Measurements from ENCODE around the gene TNFSF4. TPM values are rescaled to one million over a fixed set of nuclear protein-coding genes. Genes with fewer than 3 reads are reported as not detected.
A peak's percentile ranks its signal among the peaks of the same experiment; 100 is the strongest.

TNFSF4 gene
- polyA plus RNA-seq, 1 of the 3 experiments (the other 2 are of a cell fraction) = 25.9 TPM

DNA sequence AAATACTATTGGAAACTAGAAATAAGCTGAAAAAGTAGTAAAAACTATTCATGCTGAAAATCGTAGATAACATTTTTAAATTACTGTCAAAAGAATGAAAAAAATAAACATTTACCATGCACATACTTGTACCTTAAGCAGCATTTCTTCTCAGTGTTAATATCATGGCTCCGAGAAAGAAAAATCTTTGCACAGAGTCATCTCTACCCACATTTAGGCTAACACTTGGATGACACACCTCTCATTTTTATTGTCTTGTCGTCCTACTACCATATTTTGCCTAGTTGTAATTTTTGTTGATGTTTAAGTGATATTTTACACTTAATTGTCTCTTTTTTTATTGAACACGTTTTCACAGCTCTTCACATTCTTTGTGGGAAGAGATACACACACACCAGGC is 1.7 kb upstream of the TNFSF4 start:
- H3K4me1 ChIP-seq (ENCODE audit: control insufficient read depth in 1 of 2, insufficient read depth in 2 of 2, low read depth in 1 of 2, low read length in 1 of 2) = peaks cover 0 to 3% of the 10 kb centered on the region in 2 experiments; a peak in 2 of 4 replicates
- no peaks in the 10 kb centered on the region for H3K79me2 ChIP-seq (ENCODE audit: insufficient read depth)
- H3K9ac ChIP-seq = no peak overlapping the region
- TF ChIP-seq EZH2phosphoT487 (IDR thresholded peaks at IDR 0.05; ENCODE audit: borderline replicate concordance, low read depth) (no peak), SMC3 (IDR thresholded peaks at IDR 0.05; ENCODE audit: low read depth, low read length) (no peak), TCF12 (IDR thresholded peaks at IDR 0.05) (no peak), RFX5 (IDR thresholded peaks at IDR 0.05; ENCODE audit: low read length) (no peak), TAF1 (IDR thresholded peaks at IDR 0.05; ENCODE audit: borderline replicate concordance, low read depth, low read length) (no peak), ELF1 (IDR thresholded peaks at IDR 0.05) (no peak), CHD2 (IDR thresholded peaks at IDR 0.05; ENCODE audit: low read length, partially characterized antibody) (no peak), FOXJ3 (CRISPR knock-in tag; IDR thresholded peaks at IDR 0.05) (no peak), RCOR1 (IDR thresholded peaks at IDR 0.05; ENCODE audit: low read length) (no peak), TEAD4 (IDR thresholded peaks at IDR 0.05; ENCODE audit: borderline replicate concordance, insufficient read depth) (no peak)
- H3F3A ChIP-seq (replicated peaks; ENCODE audit: insufficient read depth) = peaks cover 5% of the 10 kb centered on the region
- H3K4me2 ChIP-seq = no peak overlapping the region
- no peak overlapping the region for H3K4me3 ChIP-seq (ENCODE audit: low read depth in 2 of 2, low read length in 1 of 2)
- H3K9me2 ChIP-seq = no peaks in the 10 kb centered on the region
- DNase-seq = no peak
- no peaks in the 10 kb centered on the region for H3K36me3 ChIP-seq (replicated peaks in 1 of 2; ENCODE audit: control insufficient read depth in 1 of 2, insufficient read depth in 2 of 2, low read length in 1 of 2)
- no peaks in the 10 kb centered on the region for H3K27me3 ChIP-seq (ENCODE audit: insufficient read depth)
- ChIA-PET CTCF (interaction anchor here (1.1 kb wide), 1 partner anchor 466 kb away, joined by 3 read pairs; no protein-coding TSS in a partner anchor), POLR2A (no interaction called here)
- no peaks in the 10 kb centered on the region for H3K9me3 ChIP-seq
- WGBS (ENCODE audit: low lambda C conversion rate) = 54% methylated on average over 4 of the region's 4 CpGs
- no peaks in the 10 kb centered on the region for H4K20me1 ChIP-seq (ENCODE audit: insufficient read depth)
- H2AFZ ChIP-seq (ENCODE audit: low read depth) = no peak overlapping the region
- peak overlapping the region in 1 of 2 experiments; percentile 82; a peak in 1 of 4 replicates for H3K27ac ChIP-seq (ENCODE audit: low read depth in 2 of 2, low read length in 1 of 2)

DNA sequence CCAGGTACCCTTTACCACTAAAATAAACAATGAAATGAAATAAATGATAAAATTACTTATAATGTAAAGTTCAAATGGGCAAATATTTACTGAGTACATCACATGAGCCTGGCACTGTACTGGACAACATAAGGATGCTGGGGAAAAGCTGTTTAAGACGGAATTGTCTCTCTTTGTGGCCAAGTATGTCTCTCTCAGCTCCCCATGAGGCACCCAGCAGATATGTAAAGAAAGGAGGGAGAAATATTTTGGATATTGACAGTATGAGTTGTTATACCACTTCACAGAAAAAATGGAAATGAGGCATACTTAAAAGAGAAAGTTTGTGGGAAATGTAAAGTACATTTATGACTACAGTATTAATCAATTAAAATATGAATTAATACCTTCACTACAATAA is 1.0 kb upstream of the TNFSF4 start:
- no peaks in the 10 kb centered on the region for H3K36me3 ChIP-seq (replicated peaks in 1 of 2; ENCODE audit: control insufficient read depth in 1 of 2, insufficient read depth in 2 of 2, low read length in 1 of 2)
- CTCF ChIA-PET = interaction anchor here (1.1 kb wide), 1 partner anchor 465 kb away, joined by 3 read pairs; no protein-coding TSS in a partner anchor
- no peaks in the 10 kb centered on the region for H3K27me3 ChIP-seq (ENCODE audit: insufficient read depth)
- H3F3A ChIP-seq (replicated peaks; ENCODE audit: insufficient read depth) = peaks cover 5% of the 10 kb centered on the region
- no peaks in the 10 kb centered on the region for H3K9me3 ChIP-seq
- no peak overlapping the region for H2AFZ ChIP-seq (ENCODE audit: low read depth)
- 63% methylated on average over 1 of the region's 1 CpG for WGBS (ENCODE audit: low lambda C conversion rate)
- DNase-seq = no peak
- no peak overlapping the region for H3K4me3 ChIP-seq (ENCODE audit: low read depth in 2 of 2, low read length in 1 of 2)
- peaks cover 0 to 3% of the 10 kb centered on the region in 2 experiments; a peak in 2 of 4 replicates for H3K4me1 ChIP-seq (ENCODE audit: control insufficient read depth in 1 of 2, insufficient read depth in 2 of 2, low read depth in 1 of 2, low read length in 1 of 2)
- TF ChIP-seq TCF12 (IDR thresholded peaks at IDR 0.05) = no peak
- TF ChIP-seq, protein P1, sequence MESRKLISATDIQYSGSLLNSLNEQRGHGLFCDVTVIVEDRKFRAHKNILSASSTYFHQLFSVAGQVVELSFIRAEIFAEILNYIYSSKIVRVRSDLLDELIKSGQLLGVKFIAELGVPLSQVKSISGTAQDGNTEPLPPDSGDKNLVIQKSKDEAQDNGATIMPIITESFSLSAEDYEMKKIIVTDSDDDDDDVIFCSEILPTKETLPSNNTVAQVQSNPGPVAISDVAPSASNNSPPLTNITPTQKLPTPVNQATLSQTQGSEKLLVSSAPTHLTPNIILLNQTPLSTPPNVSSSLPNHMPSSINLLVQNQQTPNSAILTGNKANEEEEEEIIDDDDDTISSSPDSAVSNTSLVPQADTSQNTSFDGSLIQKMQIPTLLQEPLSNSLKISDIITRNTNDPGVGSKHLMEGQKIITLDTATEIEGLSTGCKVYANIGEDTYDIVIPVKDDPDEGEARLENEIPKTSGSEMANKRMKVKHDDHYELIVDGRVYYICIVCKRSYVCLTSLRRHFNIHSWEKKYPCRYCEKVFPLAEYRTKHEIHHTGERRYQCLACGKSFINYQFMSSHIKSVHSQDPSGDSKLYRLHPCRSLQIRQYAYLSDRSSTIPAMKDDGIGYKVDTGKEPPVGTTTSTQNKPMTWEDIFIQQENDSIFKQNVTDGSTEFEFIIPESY (IDR thresholded peaks at IDR 0.05; ENCODE audit: borderline replicate concordance, low read depth) = no peak
- TF ChIP-seq GATA2 (CRISPR knock-in tag; IDR thresholded peaks at IDR 0.05) = no peak
- TF ChIP-seq SMC3 (IDR thresholded peaks at IDR 0.05; ENCODE audit: low read depth, low read length) = no peak
- TF ChIP-seq, protein P2, sequence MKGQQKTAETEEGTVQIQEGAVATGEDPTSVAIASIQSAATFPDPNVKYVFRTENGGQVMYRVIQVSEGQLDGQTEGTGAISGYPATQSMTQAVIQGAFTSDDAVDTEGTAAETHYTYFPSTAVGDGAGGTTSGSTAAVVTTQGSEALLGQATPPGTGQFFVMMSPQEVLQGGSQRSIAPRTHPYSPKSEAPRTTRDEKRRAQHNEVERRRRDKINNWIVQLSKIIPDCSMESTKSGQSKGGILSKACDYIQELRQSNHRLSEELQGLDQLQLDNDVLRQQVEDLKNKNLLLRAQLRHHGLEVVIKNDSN (IDR thresholded peaks at IDR 0.05; ENCODE audit: borderline replicate concordance, low read depth) = no peak
- TF ChIP-seq, protein P3, sequence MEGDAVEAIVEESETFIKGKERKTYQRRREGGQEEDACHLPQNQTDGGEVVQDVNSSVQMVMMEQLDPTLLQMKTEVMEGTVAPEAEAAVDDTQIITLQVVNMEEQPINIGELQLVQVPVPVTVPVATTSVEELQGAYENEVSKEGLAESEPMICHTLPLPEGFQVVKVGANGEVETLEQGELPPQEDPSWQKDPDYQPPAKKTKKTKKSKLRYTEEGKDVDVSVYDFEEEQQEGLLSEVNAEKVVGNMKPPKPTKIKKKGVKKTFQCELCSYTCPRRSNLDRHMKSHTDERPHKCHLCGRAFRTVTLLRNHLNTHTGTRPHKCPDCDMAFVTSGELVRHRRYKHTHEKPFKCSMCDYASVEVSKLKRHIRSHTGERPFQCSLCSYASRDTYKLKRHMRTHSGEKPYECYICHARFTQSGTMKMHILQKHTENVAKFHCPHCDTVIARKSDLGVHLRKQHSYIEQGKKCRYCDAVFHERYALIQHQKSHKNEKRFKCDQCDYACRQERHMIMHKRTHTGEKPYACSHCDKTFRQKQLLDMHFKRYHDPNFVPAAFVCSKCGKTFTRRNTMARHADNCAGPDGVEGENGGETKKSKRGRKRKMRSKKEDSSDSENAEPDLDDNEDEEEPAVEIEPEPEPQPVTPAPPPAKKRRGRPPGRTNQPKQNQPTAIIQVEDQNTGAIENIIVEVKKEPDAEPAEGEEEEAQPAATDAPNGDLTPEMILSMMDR (IDR thresholded peaks at IDR 0.05) = no peak
- no peak for TF ChIP-seq TEAD4 (IDR thresholded peaks at IDR 0.05; ENCODE audit: borderline replicate concordance, insufficient read depth)
- no peak for TF ChIP-seq EZH2phosphoT487 (IDR thresholded peaks at IDR 0.05; ENCODE audit: borderline replicate concordance, low read depth)
- TF ChIP-seq MEF2A (IDR thresholded peaks at IDR 0.05; ENCODE audit: borderline replicate concordance, low read depth) = no peak
- TF ChIP-seq RCOR1 (IDR thresholded peaks at IDR 0.05; ENCODE audit: low read length) = no peak
- no peak for TF ChIP-seq FOXJ3 (CRISPR knock-in tag; IDR thresholded peaks at IDR 0.05)
- no peak for TF ChIP-seq RAD21 (IDR thresholded peaks at IDR 0.05; ENCODE audit: low read length)
- TF ChIP-seq FOXM1 (IDR thresholded peaks at IDR 0.05; ENCODE audit: low read depth) = no peak
- no peak for TF ChIP-seq TAF1 (IDR thresholded peaks at IDR 0.05; ENCODE audit: borderline replicate concordance, low read depth, low read length)
- no peak for TF ChIP-seq YY1 (IDR thresholded peaks at IDR 0.05; ENCODE audit: low read depth)
- no peak for TF ChIP-seq FOSL2 (IDR thresholded peaks at IDR 0.05; ENCODE audit: borderline replicate concordance, low read depth)
- no peak for TF ChIP-seq RXRA (IDR thresholded peaks at IDR 0.05; ENCODE audit: borderline replicate concordance, low read depth)
- TF ChIP-seq GABPA (IDR thresholded peaks at IDR 0.05; ENCODE audit: low read depth) = no peak
- no peak for TF ChIP-seq ELF1 (IDR thresholded peaks at IDR 0.05)
- TF ChIP-seq, protein P4, sequence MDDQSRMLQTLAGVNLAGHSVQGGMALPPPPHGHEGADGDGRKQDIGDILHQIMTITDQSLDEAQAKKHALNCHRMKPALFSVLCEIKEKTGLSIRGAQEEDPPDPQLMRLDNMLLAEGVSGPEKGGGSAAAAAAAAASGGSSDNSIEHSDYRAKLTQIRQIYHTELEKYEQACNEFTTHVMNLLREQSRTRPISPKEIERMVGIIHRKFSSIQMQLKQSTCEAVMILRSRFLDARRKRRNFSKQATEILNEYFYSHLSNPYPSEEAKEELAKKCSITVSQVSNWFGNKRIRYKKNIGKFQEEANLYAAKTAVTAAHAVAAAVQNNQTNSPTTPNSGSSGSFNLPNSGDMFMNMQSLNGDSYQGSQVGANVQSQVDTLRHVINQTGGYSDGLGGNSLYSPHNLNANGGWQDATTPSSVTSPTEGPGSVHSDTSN (IDR thresholded peaks at IDR 0.05) = no peak
- no peaks in the 10 kb centered on the region for H3K79me2 ChIP-seq (ENCODE audit: insufficient read depth)
- no peaks in the 10 kb centered on the region for H4K20me1 ChIP-seq (ENCODE audit: insufficient read depth)
- peak overlapping the region in 1 of 2 experiments; percentile 82; a peak in 1 of 4 replicates for H3K27ac ChIP-seq (ENCODE audit: low read depth in 2 of 2, low read length in 1 of 2)
- no peaks in the 10 kb centered on the region for H3K9me2 ChIP-seq
- POLR2A ChIA-PET = no interaction called here
- H3K4me2 ChIP-seq = no peak overlapping the region
- no peak overlapping the region for H3K9ac ChIP-seq

Measured in SK-N-SH (cell line).